ENCODE results near the gene METTL6.
"Not testable (repeated sequence)": the region's sequence is repeated elsewhere in the genome, so short reads cannot be mapped to it uniquely, and the experiment has no call there.

METTL6 gene

DNA sequence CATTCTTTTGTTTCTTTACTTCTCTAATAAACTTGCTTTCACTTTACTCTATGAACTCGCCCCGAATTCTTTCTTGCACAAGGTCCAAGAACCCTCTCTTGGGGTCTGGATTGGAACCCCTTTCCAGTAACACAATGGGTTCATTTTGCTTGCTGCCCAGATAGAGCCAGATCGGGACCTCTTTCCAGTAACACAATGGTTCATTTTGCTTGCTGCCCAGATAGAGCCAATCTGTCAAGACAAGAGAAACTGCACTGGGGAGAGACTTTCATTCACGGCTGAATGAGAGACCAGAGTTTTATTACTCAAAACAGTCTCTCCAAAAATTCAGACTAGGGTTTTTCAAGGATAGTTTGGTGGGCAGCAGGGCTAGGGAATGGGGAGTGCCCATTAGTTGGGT, 25.4 kb downstream of the METTL6 start:
- no peak for DNase-seq

DNA sequence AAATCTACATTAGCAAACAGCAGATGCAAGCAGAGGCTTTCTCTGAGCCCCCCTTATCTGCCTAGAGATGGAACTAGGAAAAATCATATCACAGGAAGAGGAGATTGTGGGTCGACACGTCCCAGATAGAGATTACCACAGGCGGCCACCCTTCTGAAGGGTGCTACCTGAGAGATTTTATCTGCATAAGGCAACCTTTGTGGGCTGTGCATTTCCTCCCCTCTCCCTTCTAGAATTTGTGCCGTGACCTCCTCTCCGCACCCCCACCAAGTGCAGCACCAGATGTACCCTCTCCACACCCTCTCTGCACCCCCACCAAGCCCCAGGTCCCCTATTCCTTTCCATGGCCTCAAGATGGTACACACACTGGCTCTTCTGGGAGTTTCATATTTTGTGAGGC, 27.4 kb downstream of the METTL6 start:
- DNase-seq: no peak

DNA sequence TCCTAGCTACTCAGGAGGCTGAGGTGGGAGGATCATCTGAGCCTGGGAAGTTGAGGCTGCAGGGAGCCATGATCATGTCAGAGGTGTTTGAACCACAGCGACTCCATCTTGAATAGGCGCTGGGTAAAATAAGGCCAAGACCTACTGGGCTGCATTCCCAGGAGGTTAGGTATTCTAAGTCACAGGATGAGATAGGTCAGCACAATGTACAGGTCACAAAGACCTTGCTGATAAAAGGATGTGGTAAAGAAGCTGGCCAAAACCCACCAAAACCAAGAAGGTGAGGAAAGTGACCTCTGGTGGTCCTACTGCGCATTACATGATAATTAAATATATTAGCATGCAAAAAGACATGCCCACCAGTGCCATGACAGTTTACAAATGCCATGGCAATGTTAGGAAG, 28.6 kb downstream of the METTL6 start:
- not testable (repeated sequence) for DNase-seq

DNA sequence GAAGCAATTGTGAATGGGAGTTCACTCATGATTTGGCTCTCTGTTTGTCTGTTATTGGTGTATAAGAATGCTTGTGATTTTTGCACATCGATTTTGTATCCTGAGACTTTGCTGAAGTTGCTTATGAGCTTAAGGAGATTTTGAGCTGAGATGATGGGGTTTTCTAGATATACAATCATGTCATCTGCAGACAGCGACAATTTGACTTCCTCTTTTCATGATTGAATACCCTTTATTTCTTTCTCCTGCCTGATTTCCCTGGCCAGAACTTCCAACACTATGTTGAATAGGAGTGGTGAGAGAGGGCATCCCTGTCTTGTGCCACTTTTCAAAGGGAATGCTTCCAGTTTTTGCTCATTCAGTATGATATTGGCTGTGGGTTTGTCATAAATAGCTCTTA, 34.1 kb downstream of the METTL6 start:
- DNase-seq: not testable (repeated sequence)

DNA sequence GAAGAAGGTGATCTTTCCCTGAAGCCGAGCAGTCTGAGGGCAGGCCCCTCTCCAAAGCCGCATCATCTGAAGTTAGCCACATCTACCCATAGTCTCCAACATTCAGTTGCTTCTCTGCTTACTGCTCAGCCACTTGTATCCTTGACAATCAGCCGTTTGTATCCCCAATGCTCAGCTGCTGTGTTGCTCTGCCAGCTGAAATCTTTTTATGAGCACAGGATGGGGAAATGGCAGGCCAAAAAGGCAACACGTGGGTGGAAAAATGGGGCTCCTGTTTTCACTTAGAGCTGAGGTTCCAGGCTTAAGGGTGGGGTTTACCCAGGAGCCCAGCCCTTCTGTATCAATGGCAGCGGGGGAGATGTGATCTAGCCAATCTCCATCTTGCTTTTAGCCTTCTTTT, 36.3 kb downstream of the METTL6 start:
- no peak for DNase-seq

DNA sequence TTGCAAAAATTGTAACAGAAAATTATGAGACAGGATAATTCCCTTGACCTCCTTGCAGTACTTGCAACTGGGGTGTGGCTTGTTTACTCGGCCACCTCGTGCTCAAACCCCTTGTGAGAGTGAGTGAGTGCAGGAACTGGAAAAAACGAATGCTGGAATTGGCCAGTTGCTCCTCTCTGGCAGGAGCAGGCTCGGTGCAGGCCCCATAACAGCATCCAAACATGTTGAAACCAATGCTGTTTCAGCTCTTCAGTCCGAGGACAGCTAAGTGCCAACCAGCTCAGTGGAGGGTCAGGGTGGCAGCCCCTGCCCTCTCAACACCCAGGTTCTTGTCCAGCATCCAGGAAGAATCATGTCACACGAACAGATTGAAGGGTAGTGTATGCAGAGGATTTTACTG, 36.9 kb downstream of the METTL6 start:
- DNase-seq: no peak

DNA sequence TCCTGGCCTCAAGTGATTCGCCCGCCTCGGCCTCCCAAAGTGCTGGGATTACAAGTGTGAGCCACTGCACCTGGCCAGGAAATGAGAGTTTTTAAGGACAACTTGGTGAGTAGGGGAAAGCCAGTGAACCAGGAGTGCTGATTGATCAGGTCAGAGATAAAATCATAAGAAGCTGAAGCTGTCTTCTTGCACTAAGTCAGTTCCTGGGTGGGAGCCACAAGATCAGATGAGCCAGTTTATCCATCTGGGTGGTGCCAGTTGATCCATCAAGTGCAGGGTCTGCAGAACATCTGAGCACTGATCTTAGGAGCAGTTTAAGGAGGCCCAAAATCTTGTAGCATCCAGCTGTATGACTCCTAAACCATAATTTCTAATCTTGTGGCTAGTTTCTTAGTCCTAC, 39.0 kb downstream of the METTL6 start:
- DNase-seq: not testable (repeated sequence)

DNA sequence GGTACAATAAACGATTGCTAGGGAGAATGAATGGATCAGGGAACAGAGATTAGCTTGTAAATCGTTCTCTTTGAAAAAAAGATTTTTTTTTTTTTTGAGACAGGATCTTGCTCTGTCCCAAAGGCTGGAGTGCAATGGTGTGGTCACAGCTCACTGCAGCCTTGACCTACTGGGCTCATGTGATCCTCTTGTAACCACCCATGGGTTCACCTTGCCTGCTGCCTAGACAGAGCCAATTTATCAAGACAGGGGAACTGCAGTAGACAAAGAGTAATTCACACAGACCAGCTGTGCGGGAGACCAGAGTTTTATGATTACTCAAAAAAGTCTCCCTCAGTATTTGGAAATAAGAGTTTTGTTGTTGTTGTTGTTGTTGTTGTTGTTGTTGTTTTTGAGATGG, 39.6 kb downstream of the METTL6 start:
- DNase-seq: no peak

DNA sequence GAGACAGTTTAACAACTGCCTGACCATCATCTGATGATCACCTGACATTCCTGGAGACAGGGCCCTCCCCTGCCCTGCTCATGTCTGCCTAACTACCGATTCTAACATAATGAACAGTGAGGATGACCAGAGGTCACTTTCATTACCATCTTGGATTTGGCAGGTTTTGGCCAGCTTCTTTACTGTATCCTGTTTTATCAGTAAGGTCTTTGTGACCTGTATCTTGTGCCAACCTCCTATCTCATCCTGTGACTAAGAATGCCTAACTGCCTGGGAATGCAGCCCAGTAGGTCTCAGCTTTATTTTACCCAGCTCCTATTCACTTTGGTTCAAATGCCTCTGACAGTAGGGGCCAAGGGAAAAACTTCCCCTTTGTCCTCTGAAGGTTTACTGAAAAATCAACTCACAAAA, 40.2 kb downstream of the METTL6 start:
- no peak for DNase-seq

DNA sequence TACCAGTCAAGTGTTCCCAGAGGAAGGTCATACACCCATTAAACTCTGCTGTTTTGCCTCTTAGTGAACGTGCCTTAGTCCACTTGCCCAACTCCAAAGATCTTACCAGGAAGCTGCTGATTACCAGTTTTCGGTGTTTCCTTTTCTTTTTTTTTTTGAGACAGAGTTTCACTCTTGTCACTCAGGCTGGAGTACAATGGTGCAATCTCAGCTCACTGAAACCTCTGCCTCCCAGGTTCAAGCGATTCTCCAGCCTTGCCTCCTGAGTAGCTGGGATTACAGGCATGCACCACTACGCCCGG, 40.7 kb downstream of the METTL6 start:
- not testable (repeated sequence) for DNase-seq

DNA sequence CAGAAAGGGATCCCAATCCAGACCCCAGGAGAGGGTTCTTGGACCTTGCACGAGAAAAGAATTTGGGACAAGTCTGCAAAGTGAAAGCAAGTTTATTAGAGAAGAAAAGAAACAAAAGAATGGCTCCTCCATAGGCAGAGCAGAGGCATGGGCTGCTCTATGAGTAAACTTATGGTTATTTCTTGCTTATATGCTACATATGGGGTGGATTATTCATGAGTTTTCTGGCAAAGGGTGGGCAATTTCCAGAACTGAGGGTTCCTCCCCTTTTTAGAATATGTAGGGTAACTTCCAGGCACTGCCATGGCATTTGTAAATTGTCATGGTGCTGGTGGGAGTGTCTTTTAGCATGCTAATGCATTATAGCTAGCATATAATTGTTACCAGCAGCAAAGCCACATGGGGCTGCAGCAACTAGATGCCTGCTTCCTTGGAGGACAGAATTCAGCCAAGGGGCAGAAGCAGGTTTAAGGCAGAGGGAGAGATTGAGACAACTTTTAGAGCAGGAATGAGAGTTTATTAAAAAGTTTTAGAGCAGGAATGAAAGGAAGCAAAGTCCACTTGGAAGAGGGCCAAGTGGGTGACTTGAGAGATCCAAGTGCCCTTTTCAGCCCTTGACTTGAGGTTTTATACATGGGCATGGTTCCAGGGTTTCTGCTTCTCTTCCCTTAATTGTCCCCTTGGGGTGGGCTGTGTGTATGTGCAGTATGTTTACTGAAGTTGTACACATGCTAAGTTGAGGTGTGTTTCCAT, 41.3 kb downstream of the METTL6 start:
- no peak for DNase-seq

DNA sequence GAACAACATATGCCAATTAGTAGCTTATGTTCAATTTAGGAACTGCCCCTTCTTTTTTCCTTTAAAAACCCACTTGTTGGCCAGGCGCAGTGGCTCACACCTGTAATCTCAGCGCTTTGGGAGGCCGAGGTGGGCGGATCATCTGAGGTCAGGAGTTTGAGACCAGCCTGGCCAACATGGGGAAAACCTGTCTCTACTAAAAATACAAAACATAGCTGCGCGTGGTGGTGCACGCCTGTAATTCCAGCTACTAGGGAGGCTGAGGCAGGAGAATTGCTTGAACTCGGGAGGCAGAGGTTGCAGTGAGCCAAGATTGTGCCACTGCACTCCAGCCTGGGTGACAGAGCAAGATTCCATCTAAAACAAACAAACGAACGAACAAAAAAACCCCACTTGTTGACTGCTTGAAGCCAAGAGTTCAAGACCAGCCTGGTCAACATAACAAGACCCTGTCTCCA, 42.1 kb downstream of the METTL6 start:
- not testable (repeated sequence) for DNase-seq

DNA sequence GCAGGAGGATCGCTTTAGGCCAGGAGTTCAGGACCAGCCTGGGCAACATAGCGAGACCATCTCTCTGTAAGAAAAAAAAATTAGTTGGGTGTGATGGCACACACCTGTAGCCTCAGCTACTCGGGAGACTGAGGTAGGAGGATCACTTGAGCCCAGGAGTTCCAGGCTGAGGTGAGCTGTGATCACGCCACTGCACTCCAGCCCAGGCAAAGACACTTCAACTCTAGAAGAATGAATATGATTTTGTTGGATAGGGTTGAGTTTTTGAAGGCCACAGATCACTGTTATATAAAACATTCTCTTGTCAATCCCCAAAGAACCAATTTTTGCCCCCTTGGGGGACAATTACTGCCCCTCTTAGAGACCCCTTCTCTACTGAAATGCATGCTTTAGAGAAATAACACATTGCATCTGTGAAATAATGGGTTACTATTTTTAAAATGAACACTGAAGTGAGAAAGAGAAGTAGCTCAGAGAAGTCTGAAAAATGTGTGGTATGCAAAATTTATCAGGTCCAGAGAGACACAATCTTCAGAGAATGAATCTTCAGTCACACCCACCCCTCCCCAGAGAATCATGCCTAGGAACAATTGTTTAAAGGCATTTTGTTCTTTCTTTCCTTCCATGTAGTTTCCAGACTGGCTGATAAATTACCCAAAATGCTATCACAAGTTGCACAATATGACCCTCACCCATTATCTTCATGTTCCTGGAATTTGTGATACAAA, 42.7 kb downstream of the METTL6 start:
- no peak for DNase-seq

DNA sequence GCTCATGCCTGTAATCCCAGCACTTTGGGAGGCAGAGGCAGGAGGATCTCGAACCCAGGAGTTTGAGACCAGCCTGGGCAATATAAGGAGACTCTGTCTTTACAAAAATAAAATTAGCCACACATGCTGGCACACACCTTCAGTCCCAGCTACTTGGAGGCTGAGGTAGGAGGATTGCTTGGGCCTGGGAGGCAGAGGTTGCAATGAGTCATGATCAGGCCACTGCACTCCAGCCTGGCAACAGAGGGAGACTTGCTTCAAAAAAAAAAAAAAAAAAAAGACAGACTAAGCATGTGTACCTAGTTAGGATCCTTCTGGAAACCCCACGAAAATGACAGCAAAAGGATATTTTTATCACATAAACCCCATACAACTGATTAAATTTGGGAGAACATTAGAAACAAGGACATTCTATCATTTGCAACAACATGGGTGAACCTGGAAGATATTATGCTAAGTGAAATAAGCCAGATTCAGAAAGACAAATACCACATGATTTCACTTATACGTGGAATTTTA, 44.9 kb downstream of the METTL6 start:
- DNase-seq: no peak

DNA sequence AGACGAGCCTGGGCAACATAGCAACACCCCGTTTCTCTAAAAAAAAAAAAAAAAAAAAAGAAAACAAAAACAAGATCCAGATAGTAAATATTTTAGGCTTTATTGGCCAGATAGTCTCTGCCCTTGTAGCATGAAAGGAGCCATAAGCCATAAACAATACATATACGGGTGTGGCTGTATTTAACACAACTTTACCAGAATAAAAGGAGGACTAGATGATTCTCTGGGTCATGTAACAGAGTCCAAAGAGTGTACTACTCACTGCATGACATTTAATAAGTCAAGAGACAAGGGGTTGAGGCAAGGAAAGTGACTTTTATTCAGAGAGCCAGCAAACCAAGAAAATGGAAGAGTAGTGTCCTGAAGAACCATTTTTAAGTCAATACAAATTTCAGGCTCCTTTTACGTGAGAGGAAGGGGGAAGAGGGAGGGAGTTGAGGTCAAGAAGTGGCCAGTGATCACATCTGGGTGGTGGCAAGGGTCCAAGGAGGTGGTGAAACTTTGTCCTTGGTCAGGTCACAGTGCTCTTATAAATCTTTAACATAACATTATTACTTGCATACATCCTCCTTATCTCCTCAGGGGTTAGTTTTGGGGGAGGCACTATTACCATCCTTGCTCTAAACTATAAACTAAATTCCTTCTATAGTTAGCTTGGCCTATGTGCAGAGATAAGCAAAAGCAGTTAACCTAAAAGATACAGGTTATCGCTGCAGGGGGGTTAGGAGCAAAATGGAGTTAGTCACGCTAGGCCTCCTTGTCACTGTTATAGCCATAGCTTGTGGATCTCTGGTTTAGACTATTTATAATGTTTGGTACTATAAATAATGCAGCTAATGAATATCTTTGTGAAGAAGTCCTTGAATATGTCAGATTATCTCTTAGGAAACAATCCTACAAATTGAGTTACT, 46.1 kb downstream of the METTL6 start:
- no peak for DNase-seq

DNA sequence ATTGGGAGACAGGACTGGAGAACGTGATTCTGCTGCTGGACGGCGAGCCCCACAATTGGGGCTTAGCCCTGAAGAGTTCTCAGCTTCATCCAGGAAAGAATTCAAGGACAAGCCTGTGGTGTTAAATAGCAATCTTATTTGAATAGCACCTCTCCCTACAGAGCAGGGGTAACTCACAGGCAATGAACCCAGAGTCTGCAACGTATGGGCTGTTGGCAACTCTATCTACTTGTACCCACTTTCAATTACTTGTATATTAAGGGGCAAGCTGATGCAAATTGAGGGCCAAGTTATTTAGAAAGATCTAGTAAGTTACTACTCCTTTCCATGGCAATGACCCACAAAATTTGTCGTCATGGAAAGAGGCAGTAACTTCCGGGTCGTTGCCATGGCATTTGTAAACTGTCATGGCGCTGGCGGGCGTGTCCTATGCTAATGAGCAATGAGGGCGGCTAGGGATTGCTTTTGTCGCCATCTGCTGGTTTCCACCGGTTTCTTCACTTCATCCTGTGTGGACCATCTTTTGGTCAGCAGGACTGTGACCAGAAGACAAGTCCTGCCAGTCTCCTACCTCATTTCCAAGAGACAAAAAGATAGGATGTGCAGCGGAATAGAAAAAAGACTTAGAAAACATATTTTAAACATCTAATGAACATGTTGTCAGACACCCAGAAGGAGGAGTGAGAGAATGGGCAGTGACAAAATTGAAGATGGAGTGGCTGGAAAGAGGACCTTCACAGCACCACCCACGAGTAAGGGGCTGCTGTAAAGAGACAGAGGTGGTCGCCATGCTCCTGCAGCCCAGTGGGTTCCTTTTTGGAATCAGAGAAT, 49.2 kb downstream of the METTL6 start:
- DNase-seq: peak; percentile 57

DNA sequence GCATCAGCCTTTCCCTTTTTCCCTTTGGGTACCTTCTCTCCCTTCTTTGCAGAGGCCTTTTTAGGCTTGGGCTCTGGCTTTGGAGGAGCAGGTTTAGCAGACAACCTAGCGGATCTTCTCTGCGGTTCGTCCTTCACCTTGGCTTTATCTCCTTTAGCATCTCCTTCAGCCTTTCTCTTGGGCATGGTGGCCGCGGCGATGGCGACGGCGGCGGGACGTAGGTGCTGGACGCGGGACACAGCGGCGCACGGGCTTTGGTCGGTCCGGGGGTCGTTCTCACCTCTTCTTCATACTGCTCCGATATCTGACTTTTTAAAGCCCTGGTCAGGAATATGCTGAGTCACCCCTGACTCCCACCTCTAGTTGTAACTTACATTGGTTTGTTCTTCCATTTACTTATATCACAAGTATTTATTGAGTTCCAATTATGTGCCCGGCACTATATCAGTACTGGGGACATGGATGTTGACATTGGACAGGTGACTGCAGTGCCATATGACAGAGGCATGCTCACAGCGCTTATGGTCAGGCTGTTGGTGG, 51.8 kb downstream of the METTL6 start:
- DNase-seq: no peak

DNA sequence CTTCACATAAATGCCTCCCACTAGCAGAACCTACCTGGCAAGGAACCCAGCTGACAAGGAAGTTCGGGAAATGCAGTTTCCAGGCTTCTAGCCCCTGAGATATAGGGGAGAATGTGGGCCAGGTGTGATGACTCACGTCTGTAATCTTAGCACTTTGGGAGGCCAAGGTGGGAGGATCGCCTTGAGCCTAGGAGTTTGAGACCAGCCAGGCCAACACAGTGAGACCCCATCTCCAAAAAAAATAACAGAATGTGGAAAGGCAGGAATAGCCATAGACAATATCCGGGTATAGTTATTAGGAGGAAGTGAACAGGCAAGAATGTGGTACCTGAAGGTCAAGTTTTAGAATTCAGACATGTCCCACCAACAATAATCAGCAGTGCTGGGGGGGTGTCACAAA, 54.4 kb downstream of the METTL6 start:
- DNase-seq: no peak

DNA sequence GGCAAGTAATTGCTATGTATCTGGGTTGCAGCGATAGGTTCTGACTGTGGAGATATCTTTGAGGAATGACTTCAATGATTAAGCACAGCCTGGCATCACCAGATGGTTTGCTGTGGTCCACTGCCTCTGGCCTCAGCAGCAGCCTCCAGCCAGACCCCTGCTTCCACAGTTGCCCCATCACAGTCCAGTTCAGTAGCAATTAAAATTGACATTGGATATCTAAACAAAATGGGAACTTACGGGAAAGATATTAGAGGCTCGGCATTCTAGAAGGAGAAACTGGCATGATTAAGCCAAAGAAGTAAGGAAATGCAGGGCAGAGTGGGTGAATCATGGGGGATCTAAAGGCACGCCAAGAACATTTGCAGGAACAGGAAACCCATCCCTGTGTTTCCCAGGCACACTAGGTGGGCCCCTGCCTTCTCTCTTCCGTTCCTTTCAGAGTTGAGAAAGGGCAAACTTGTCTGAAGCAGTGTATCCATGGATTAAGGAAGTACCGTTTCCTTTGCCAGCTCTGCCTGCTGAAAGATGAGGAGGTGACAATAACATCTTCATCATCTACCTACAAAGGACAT, 58.7 kb downstream of the METTL6 start:
- DNase-seq: no peak

DNA sequence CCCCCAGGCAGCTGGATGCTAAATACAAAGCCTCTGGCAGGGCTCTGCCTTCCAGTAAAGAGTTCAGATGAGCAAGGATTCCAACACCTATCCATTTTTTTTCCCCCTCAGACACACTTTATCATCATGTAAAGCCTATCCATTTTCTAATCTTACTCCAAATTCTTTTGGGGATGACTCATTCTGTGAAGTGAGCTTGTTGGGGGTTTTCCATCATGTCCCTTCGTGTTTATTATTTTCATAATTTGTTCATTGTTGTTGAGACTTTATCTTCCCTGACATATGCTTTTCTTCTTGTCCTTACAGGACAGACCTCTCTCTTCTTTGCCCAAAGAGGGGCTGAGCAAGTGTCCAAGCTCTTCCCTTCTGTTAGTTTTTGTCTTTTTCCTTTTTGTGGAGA, 60.3 kb downstream of the METTL6 start:
- DNase-seq: no peak

DNA sequence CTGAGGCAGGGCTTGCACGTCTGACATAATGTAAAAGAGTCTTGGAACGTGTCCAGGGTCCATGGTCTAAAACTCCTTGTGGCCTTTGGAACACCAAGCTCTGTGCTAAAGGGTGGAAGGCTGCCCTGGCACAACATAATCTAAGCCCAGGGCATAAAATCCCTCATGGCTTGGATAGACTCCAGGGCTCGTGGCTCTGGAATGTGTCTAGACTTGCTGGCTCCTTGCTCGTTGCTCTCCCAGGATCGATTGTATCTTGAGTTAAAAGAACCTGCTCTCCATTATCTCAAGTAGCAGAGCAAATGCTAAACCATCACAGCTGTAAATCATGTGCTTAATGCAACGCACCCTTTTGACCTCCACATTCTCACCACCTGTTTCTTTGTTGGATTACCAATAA, 63.3 kb downstream of the METTL6 start:
- DNase-seq: not testable (repeated sequence)
